Testis (tissue), 3 donors: ENCODE results near the gene ERBB4. TPM values are rescaled to one million over a fixed set of nuclear protein-coding genes. Genes with fewer than 3 reads are reported as not detected.

Source experiments
- DNase-seq: peaks from one replicate; pipeline ENCODE4 v3.0.0-alpha.2; 2019
- H3K27ac ChIP-seq, 2 donors: fragments of 200-600 bp; sonication (generic); one replicate each; pipeline ENCODE4 v1.5.1; 2019
- H3K27me3 ChIP-seq: fragments of 200-600 bp; sonication (generic); one replicate; pipeline ENCODE4 v1.5.1; 2019
- H3K36me3 ChIP-seq: fragments of 200-600 bp; sonication (generic); one replicate; pipeline ENCODE4 v1.5.1; 2017; ENCODE audit warnings: low read depth; ENCODE audit errors: missing control alignments
- H3K4me1 ChIP-seq: fragments of 200-600 bp; sonication (generic); one replicate; pipeline ENCODE4 v1.5.1; 2019
- H3K4me3 ChIP-seq, 2 donors: fragments of 200-600 bp; sonication (generic); one replicate each; pipeline ENCODE4 v1.5.1; 2017 to 2019
- H3K9me3 ChIP-seq: fragments of 200-600 bp; sonication (generic); one replicate; pipeline ENCODE4 v1.5.1; 2017
- CTCF ChIP-seq, 3 experiments: fragments of 450-650 bp in 2 of 3; fragments of 200-600 bp in 1 of 3; sonication (generic) in 1 of 3; IDR thresholded peaks; one replicate each; pipeline ENCODE4 v1.5.1; 2016 to 2019; ENCODE audit warnings: antibody characterized with exemption in 3 of 3, mild to moderate bottlenecking in 2 of 3, moderate library complexity in 1 of 3
- POLR2A ChIP-seq: fragments of 450-650 bp; IDR thresholded peaks from one replicate; pipeline ENCODE4 v1.6.1; 2017; ENCODE audit warnings: antibody characterized with exemption, mild to moderate bottlenecking, moderate library complexity
- WGBS, 2 donors: methylation state at CpG; one replicate each; pipeline ENCODE4 v1.1.5; 2018; 5-methylcytosine and 5-hydroxymethylcytosine counted together
- intact Hi-C: fragments of 100-400 bp; cut with DNase I; formaldehyde crosslinking; loops from one replicate; pipeline ENCODE4 v1.15.1; 2023; ENCODE audit warnings: low total_unique reads
- polyA plus RNA-seq: library from polyadenylated mRNA; stranded (reverse); fragments of 350-450 nt; fragmentation: Illumina TruSeq; extraction: RNeasy Lipid Tissue Mini Kit (QIAGEN cat#74804); gene quantifications from one replicate; pipeline ENCODE4 v1.2.3, GENCODE V29; 2014; ENCODE audit warnings: low read depth, low replicate concordance; ENCODE audit not compliant: insufficient read depth
- total RNA-seq, 2 donors: library from RNA; depleted of rRNA; stranded (reverse); fragments of >200 nt; gene quantifications; one replicate each; pipeline ENCODE4 v1.2.3, GENCODE V29; 2016

The ERBB4 gene
- total and polyA plus RNA-seq, 3 donors from 2014 or later, result 6.1 to 62.7 (median 47.7) TPM

- intact Hi-C loops, result no loop called here
- H3K36me3 ChIP-seq, result no peaks in the 10 kb centered on the region
- peaks cover 7% of the 10 kb centered on the region for H3K4me1 ChIP-seq
- H3K27me3 ChIP-seq, result no peaks in the 10 kb centered on the region
- no peak overlapping the region for H3K4me3 ChIP-seq
- H3K27ac ChIP-seq, result no peak overlapping the region
- DNase-seq, result no peak
- no peaks in the 10 kb centered on the region for H3K9me3 ChIP-seq
- TF ChIP-seq CTCF (IDR thresholded peaks at IDR 0.05) (no peak), POLR2A (no peak)
- WGBS, 2 donors, result 49 to 55% methylated on average over 3 of the region's 3 CpGs
Observed at GRCh38 chr2:212364112-212364985, 174.3 kb downstream of the ERBB4 start.

GRCh38 chr2:212361174-212361756 is 177.3 kb downstream of the ERBB4 start:
- intact Hi-C loops, result no loop called here
- Histone ChIP-seq H3K9me3 (no peaks in the 10 kb centered on the region), H3K4me1 (peaks cover 10% of the 10 kb centered on the region), H3K27ac (peak overlapping the region; percentile 47 to 56), H3K27me3 (no peaks in the 10 kb centered on the region), H3K4me3 (no peak overlapping the region), H3K36me3 (no peaks in the 10 kb centered on the region)
- no peak for DNase-seq
- TF ChIP-seq CTCF (IDR thresholded peaks at IDR 0.05) (no peak), POLR2A (no peak)
- 79 to 89% methylated on average over 1 of the region's 1 CpG for WGBS, 2 donors

GRCh38 chr2:212360068-212360460 is 178.5 kb downstream of the ERBB4 start:
- H3K9me3 ChIP-seq, result no peaks in the 10 kb centered on the region
- DNase-seq, result no peak
- no peak for TF ChIP-seq CTCF (IDR thresholded peaks at IDR 0.05)
- TF ChIP-seq POLR2A, result no peak
- H3K4me3 ChIP-seq, result no peak overlapping the region
- peak overlapping the region; percentile 40 to 42 for H3K27ac ChIP-seq
- intact Hi-C loops, result no loop called here
- H3K27me3 ChIP-seq, result no peaks in the 10 kb centered on the region
- H3K36me3 ChIP-seq, result no peaks in the 10 kb centered on the region
- H3K4me1 ChIP-seq, result peaks cover 10% of the 10 kb centered on the region

- H3K27me3 ChIP-seq, result no peaks in the 10 kb centered on the region
- no peak overlapping the region for H3K4me3 ChIP-seq
- DNase-seq, result no peak
- peak overlapping the region; percentile 40 to 42 for H3K27ac ChIP-seq
- no peaks in the 10 kb centered on the region for H3K36me3 ChIP-seq
- intact Hi-C loops, result no loop called here
- 38 to 56% methylated on average over 3 of the region's 3 CpGs for WGBS, 2 donors
- no peaks in the 10 kb centered on the region for H3K9me3 ChIP-seq
- TF ChIP-seq POLR2A, result no peak
- no peak for TF ChIP-seq CTCF (IDR thresholded peaks at IDR 0.05)
- peaks cover 10% of the 10 kb centered on the region for H3K4me1 ChIP-seq
Observed at GRCh38 chr2:212359425-212360067, 179.1 kb downstream of the ERBB4 start.
